Stomach smooth muscle (tissue), 2 donors: Measurements from ENCODE around the gene GNG13.
"Not testable (repeated sequence)": the region's sequence is repeated elsewhere in the genome, so short reads cannot be mapped to it uniquely, and the experiment has no call there.

Experiments used
- H3K27ac ChIP-seq: one replicate; pipeline ENCODE4 v1.7.0; 2013; ENCODE audit warnings: mild to moderate bottlenecking, low read length, inconsistent platforms
- H3K27me3 ChIP-seq, 2 donors: one replicate each; pipeline ENCODE4 v1.7.0; 2013; ENCODE audit warnings: low read length in 2 of 2; ENCODE audit not compliant: insufficient read depth in 2 of 2, control insufficient read depth in 1 of 2
- H3K36me3 ChIP-seq, 2 donors: one replicate each; pipeline ENCODE4 v1.7.0; 2013; ENCODE audit warnings: low read length in 2 of 2; ENCODE audit not compliant: control insufficient read depth in 2 of 2, insufficient read depth in 2 of 2
- H3K4me1 ChIP-seq: one replicate; pipeline ENCODE4 v1.7.0; 2013; ENCODE audit warnings: low read length; ENCODE audit not compliant: control insufficient read depth, insufficient read depth
- H3K4me3 ChIP-seq, 2 donors: one replicate each; pipeline ENCODE4 v1.7.0; 2013; ENCODE audit warnings: low read length in 2 of 2
- H3K9ac ChIP-seq, 2 donors: one replicate each; pipeline ENCODE4 v1.7.0; 2013; ENCODE audit warnings: low read length in 2 of 2, mild to moderate bottlenecking in 1 of 2
- H3K9me3 ChIP-seq, 2 donors: one replicate each; pipeline ENCODE4 v1.7.0; 2013; ENCODE audit warnings: low read length in 2 of 2; ENCODE audit not compliant: control insufficient read depth in 2 of 2
- donor health status: healthy.
- donor health status: Pancreatic carcinoma.

GNG13 gene

DNA sequence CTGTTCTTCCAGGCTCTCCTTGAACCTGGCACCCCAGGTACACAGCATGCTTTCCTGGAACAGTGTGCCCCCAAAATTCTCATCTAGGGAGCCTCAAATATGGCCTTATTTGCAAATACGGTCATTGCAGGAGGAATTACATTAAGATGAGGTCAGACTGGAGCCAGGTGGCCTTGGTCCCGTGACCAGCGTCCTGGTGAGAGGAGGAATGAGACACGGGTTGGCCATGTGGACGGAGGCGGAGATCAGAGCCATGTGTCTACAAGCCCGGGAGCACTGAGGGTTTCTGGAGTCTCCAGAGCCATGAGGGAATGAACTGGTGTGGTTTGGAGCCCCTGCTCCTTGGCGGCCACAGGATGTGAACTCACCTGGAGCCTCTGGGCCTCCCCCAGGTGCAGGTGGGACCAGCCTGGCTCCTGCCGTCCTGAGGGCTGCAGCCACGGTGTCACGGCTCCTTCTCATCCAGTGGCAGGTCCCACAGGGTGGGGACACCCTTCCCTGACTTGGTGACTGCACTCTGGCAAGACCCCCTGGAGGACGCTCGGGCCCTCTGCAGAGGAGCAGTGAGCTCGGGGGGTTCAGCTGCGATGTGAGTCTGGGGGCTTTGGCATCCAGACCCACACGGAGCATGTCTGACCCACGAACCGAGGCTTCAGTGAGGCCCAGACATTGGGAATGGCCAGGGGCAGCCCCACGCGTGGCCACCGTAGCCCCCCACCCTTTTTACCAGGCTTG is 21.8 kb upstream of the GNG13 start:
- Histone ChIP-seq H3K27ac (no peak overlapping the region), H3K36me3 (no peaks in the 10 kb centered on the region), H3K27me3 (peaks cover 27 to 36% of the 10 kb centered on the region in 2 donors), H3K9me3 (peaks cover 0 to 5% of the 10 kb centered on the region in 2 donors), H3K4me3 (no peak overlapping the region), H3K4me1 (peaks cover 3% of the 10 kb centered on the region), H3K9ac (no peak overlapping the region)

DNA sequence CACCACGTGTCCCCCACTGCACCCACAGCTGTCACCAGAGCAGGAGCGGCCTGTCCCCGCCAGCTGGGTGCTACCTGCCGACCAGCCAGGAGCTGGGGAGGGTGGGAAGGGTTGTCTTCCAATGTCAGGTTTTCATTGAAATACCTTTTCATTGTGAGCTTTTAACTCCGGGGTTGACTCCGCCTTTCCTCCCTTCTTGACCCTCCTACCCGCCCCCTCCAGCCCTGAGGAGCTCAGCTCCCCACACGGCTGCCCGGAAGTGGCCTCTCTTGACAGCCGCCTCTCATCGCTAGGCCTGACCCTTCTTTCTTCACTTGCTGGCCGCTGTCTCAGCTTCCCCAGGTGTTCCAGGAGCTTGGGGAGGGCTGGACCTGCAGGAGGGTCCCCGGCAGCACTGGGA is 21.2 kb upstream of the GNG13 start:
- H3K27me3 ChIP-seq: peaks cover 27 to 41% of the 10 kb centered on the region in 2 donors
- peaks cover 0 to 5% of the 10 kb centered on the region in 2 donors for H3K9me3 ChIP-seq
- H3K4me3 ChIP-seq: no peak overlapping the region
- H3K27ac ChIP-seq: no peak overlapping the region
- H3K4me1 ChIP-seq: peaks cover 3% of the 10 kb centered on the region
- H3K36me3 ChIP-seq: no peaks in the 10 kb centered on the region
- H3K9ac ChIP-seq: no peak overlapping the region

DNA sequence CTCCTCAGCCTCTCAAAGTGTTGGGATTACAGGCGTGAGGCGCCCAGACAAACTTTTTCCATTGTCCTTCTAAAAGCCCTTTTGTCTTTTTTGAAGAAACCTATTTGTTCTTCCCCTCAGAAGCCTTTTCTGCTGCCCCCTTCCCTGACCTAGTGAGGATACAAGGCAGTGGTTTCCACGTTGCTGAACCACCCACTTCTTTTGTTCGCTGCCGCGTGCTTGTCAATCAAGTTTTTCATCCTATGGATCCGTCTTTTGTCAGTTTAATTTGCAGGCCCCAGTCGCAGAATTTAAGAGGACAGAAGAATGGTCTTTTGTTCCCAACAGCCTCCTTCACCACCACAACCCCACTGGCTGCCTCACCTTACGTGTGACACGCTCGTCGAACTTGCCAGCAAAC is 20.2 kb upstream of the GNG13 start:
- Histone ChIP-seq H3K27ac (no peak overlapping the region), H3K9me3 (peaks cover 0 to 5% of the 10 kb centered on the region in 2 donors), H3K27me3 (peaks cover 33 to 48% of the 10 kb centered on the region in 2 donors), H3K36me3 (no peaks in the 10 kb centered on the region), H3K4me1 (peaks cover 3% of the 10 kb centered on the region), H3K9ac (no peak overlapping the region), H3K4me3 (no peak overlapping the region)

DNA sequence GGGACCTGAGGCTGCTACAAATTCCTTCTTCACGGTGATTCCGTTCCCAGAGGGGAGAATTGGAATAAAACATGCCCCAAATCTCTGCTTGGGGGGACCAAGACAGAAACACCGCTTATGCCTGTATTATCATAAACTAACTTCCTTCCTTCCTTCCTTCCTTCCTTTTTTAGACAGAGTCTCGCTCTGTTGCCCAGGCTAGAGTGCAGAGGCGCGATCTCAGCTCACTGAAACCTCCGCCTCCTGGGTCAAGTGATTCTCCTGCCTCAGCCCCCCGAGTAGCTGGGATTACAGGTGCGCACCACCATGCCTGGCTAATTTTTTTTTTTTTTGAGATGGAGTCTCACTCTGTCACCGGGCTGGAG is 19.5 kb upstream of the GNG13 start:
- not testable (repeated sequence) for H3K9ac ChIP-seq, H3K9me3 ChIP-seq, H3K27ac ChIP-seq, H3K4me1 ChIP-seq, H3K36me3 ChIP-seq, H3K4me3 ChIP-seq
- H3K27me3 ChIP-seq: peaks cover 28 to 48% of the 10 kb centered on the region in 2 donors

DNA sequence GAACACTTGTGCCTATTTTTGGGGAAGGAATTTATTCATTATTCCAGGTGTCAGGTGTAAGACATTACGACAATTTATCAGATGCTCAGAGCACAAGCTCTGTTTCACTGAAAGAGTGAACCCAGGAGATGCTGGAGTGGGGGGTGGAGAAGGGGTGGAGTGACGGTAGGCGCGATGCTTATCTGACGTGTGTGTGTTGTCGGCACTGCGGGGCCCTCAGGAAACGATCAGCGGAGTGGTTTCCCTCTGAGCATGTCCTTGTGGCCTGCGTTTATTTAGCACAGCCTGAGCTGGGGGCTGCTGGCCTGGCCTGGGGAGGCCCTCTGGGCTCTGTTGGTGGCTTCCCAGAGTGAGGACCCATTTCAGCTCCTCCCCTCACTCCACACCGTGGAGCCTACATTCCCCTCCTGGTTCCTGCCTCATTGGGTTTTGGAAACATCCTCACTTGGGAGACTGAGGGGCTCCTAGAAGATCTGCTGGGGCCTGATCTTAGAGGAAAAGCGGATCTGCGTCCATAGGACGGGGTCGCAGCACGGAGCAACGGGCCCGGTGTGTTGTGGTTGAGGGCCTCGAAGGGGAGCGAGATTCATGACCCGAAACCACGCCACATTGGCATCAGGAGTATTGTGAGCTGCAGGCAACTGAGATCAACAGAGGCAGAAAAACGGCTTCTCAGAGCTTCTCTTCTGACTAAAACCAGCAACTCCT is 19.0 kb upstream of the GNG13 start:
- Histone ChIP-seq H3K4me3 (no peak overlapping the region), H3K36me3 (no peaks in the 10 kb centered on the region), H3K27ac (no peak overlapping the region), H3K9me3 (peaks cover 0 to 5% of the 10 kb centered on the region in 2 donors), H3K9ac (no peak overlapping the region), H3K27me3 (peaks cover 24 to 46% of the 10 kb centered on the region in 2 donors), H3K4me1 (no peaks in the 10 kb centered on the region)

DNA sequence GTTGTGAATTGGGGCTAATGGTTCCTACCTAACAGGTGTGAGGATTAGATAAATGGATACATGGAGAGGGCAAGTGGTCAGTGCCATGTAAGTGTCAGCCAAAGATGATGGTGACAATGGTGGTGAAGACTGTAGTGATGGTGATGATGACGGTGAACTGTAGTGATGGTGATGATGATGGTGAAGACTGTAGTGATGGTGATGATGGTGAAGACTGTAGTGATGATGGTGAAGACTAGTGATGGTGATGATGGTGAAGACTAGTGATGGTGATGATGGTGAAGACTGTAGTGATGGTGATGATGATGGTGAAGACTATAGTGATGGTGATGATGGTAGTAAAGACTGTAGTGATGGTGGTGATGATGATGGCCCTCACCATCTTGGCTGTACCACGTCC is 18.1 kb upstream of the GNG13 start:
- H3K27ac ChIP-seq: no peak overlapping the region
- H3K36me3 ChIP-seq: no peaks in the 10 kb centered on the region
- H3K9ac ChIP-seq: no peak overlapping the region
- H3K27me3 ChIP-seq: peaks cover 29 to 50% of the 10 kb centered on the region in 2 donors
- no peaks in the 10 kb centered on the region for H3K4me1 ChIP-seq
- no peak overlapping the region for H3K4me3 ChIP-seq
- peaks cover 0 to 5% of the 10 kb centered on the region in 2 donors for H3K9me3 ChIP-seq

DNA sequence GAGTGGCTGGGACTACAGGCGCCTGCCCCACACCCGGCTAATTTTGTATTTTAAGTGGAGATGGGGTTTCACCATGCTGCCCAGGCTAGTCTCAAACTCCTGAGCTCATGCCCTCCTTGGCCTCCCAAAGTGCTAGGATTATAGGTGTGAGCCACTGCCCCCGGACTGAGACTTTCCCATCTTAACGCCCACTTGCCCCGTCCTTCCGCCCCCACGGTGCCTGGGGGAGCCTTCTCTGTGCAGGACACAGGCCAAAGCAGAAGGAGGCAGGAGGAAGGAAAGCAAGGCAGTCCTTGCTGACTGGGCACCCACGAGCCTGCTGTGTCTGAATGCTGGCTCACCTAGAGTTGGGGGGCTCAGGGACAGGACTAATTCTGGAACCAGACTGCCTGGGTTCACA is 17.6 kb upstream of the GNG13 start:
- H3K27me3 ChIP-seq: peaks cover 30 to 53% of the 10 kb centered on the region in 2 donors
- no peak overlapping the region for H3K4me3 ChIP-seq
- H3K36me3 ChIP-seq: no peaks in the 10 kb centered on the region
- no peak overlapping the region for H3K9ac ChIP-seq
- no peak overlapping the region for H3K27ac ChIP-seq
- peaks cover 0 to 5% of the 10 kb centered on the region in 2 donors for H3K9me3 ChIP-seq
- no peaks in the 10 kb centered on the region for H3K4me1 ChIP-seq

DNA sequence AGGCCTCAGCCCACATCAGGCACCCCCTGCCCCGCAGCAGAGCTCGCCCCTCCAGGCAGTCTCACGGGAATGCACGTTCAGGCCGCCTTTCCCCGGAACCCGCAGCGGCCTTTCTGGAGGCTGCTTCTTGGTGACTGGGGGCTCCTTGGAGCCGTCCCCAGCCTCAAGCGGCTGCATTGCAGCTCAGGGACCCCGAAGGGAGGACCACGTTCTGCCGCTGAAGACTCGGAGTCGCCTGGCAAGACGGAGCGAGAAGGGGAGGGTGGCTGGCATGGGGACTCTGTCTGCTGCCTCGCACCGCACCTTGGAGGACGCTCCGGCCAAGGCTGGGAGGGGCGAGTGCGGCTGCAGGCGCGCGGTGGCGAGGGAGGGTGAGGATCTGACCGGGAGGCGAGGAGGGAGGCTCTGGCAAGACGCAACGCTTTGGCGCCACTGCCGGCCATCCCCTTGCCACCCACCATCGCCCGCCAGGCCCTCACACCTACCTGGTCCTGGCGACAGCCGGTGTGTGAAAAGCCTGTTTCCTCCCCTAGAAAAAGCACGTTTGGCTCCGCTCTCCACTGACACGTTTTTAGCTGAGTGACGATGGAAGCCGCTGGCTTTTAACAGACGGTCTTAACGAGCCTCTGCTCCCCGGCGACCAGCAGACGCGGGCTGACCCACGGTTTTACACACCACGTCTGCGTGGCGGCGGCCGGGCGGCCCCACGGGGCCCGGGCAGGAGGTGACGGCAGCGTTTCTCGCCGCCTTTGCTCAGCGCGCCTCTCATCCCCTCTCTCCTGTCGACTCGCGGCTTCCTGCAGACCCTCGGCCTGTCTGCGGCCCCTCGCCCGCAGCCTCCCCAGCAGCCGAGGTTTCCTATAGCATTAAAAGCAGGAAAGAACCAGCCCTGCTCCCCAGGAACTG is 16.7 kb upstream of the GNG13 start:
- no peak overlapping the region for H3K4me3 ChIP-seq
- peaks cover 26 to 54% of the 10 kb centered on the region in 2 donors for H3K27me3 ChIP-seq

DNA sequence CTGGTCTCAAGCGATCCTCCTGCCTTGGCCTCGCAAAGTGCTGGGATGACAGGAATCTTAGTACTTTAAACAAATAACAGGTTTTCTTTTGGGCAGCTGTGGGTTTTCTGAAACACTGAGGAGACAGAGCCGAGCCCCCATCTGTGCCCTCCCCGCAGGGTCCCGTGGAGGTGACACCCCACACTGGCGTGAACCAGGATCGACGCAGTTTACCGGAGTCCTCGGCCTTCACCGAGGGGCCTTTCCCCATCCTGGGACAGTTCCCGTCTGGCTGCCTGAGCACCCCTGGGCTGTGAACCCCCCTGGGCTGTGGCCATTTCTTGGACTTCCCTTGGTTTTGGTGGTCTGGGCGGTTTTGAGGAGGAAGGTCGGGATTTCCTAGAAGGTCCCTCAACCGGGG is 15.3 kb upstream of the GNG13 start:
- Histone ChIP-seq H3K27me3 (peaks cover 29 to 53% of the 10 kb centered on the region in 2 donors), H3K9ac (no peak overlapping the region), H3K4me3 (no peak overlapping the region), H3K36me3 (no peaks in the 10 kb centered on the region), H3K9me3 (peaks cover 0 to 5% of the 10 kb centered on the region in 2 donors), H3K4me1 (no peaks in the 10 kb centered on the region), H3K27ac (no peak overlapping the region)

More for the DNA sequence above, 16.7 kb upstream of the GNG13 start:
- Histone ChIP-seq H3K9me3 (peaks cover 0 to 5% of the 10 kb centered on the region in 2 donors), H3K9ac (no peak overlapping the region), H3K36me3 (no peaks in the 10 kb centered on the region), H3K4me1 (no peaks in the 10 kb centered on the region), H3K27ac (no peak overlapping the region)

DNA sequence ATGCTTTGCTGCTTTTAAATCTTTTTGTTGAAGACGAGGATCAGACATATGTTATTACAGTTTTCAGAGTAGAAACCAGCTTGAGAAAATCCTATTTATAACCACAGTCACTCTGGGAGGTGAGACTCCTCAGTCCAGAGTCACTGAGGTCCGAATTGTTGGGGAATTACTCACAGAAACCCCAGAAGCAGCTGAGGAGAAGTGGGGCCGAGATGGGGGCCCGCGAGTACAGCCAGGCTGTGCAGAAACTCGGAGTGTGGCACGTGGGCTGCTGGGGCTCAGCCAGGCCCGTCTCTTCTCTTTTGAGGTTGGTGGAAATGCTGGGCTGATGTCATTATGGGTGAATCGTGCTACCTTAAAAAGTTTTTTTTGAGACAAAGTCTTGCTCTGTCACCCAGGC is 14.4 kb upstream of the GNG13 start:
- H3K27ac ChIP-seq: no peak overlapping the region
- no peaks in the 10 kb centered on the region for H3K4me1 ChIP-seq
- no peak overlapping the region for H3K4me3 ChIP-seq
- peaks cover 29 to 53% of the 10 kb centered on the region in 2 donors for H3K27me3 ChIP-seq
- peaks cover 0 to 5% of the 10 kb centered on the region in 2 donors for H3K9me3 ChIP-seq
- H3K9ac ChIP-seq: no peak overlapping the region
- H3K36me3 ChIP-seq: no peaks in the 10 kb centered on the region
